Central memory CD4-positive, alpha-beta T cell (primary cell): Measurements from ENCODE around the gene FAM200B.

Source experiments
- DNase-seq: peaks from one replicate; pipeline ENCODE4 v3.0.0; 2022
- total RNA-seq, 3 experiments: gene quantifications; one replicate each; lab custom pipeline; 2026; lab: John Stamatoyannopoulos, UW

Gene FAM200B
- total RNA-seq, result 3.1 to 9.4 (median 6.4) reads per million in 3 experiments

GRCh38 chr4:15681372-15682241 is at the start of gene FAM200B:
Gene FAM200B (plus strand): TSS chr4:15681827. CDS start chr4:15686978, 5,151 bp downstream.
- peak; percentile 92 for DNase-seq

- no peak for DNase-seq
These were observed 44.8 kb upstream of the FAM200B start for GRCh38 chr4:15636818-15637217.

GRCh38 chr4:15638418-15638817 is 43.2 kb upstream of the FAM200B start:
- DNase-seq, result no peak

GRCh38 chr4:15648600-15648999 is 33.0 kb upstream of the FAM200B start:
- DNase-seq, result no peak

- peak; percentile 73 for DNase-seq
These were observed 31.6 kb upstream of the FAM200B start for GRCh38 chr4:15649914-15650545.

- peak; percentile 22 for DNase-seq
These were observed 30.0 kb upstream of the FAM200B start for GRCh38 chr4:15651676-15652075.

- no peak for DNase-seq
These were observed 29.4 kb upstream of the FAM200B start for GRCh38 chr4:15652191-15652590.

- no peak for DNase-seq
These were observed 28.8 kb upstream of the FAM200B start for GRCh38 chr4:15652841-15653240.

- DNase-seq, result no peak
These were observed 28.2 kb upstream of the FAM200B start for GRCh38 chr4:15653420-15653819.

GRCh38 chr4:15653864-15654592 is 27.6 kb upstream of the FAM200B start:
- no peak for DNase-seq

GRCh38 chr4:15654593-15655222 is 26.9 kb upstream of the FAM200B start:
- DNase-seq, result no peak

GRCh38 chr4:15655223-15656037 is 26.2 kb upstream of the FAM200B start, which contains the start of gene FBXL5:
Gene FBXL5 (minus strand): TSS chr4:15655357. CDS start chr4:15655287, 70 bp downstream.
- DNase-seq, result peak; percentile 85

- no peak for DNase-seq
These were observed 25.6 kb upstream of the FAM200B start for GRCh38 chr4:15656038-15656470.

- DNase-seq, result no peak
These were observed 24.3 kb upstream of the FAM200B start for GRCh38 chr4:15657366-15657765.

GRCh38 chr4:15658136-15658770 is 23.4 kb upstream of the FAM200B start:
- DNase-seq, result no peak

GRCh38 chr4:15658781-15659180 is 22.8 kb upstream of the FAM200B start:
- no peak for DNase-seq

- DNase-seq, result no peak
These were observed 21.7 kb upstream of the FAM200B start for GRCh38 chr4:15659768-15660570.

- DNase-seq, result no peak
These were observed 15.8 kb upstream of the FAM200B start for GRCh38 chr4:15665753-15666365.

- no peak for DNase-seq
These were observed 14.6 kb upstream of the FAM200B start for GRCh38 chr4:15667006-15667405.
